ENCODE measurements around the gene STAT1. TPM values are rescaled to one million over a fixed set of nuclear protein-coding genes. Genes with fewer than 3 reads are reported as not detected.

STAT1 gene
- total and polyA plus RNA-seq, 2 donors (not counting 1 experiment from before 2014, with no cell fraction given), result 128 to 171 TPM

DNA sequence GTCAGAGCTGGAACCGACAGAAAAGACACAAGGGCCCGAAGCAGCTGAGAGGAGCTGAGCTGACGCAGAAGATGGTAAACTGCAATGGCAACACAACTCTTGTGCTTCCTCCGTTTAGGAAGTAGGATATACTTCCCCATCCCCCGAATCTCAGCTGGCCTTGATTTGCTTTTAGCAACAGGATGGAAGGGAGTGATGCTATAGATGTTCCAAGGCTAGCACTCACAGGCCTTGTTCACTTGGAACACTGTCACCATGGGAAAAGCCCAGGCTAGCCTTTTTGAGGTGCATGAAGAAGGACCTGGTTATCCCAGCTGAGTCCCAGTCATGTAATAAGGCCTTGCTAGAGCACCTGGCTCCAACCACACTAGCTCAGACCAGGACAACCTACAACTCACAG lies 26.0 kb downstream of the STAT1 start:
- Histone ChIP-seq H3K27ac (ENCODE audit: insufficient read depth, low read length) (no peak overlapping the region), H3K9ac (ENCODE audit: insufficient read depth, low read length) (no peak overlapping the region), H3K9me3 (ENCODE audit: control insufficient read depth, insufficient read depth, low read depth, low read length) (no peaks in the 10 kb centered on the region), H2AFZ (ENCODE audit: low read length) (no peak overlapping the region), H3K79me2 (ENCODE audit: control insufficient read depth, insufficient read depth, low read length) (no peaks in the 10 kb centered on the region), H3K36me3 (ENCODE audit: control insufficient read depth, insufficient read depth, low read length) (peaks cover 25% of the 10 kb centered on the region), H3K27me3 (ENCODE audit: control insufficient read depth, insufficient read depth, low read length) (no peaks in the 10 kb centered on the region), H3K4me2 (ENCODE audit: extremely low read depth, insufficient read depth, low read length) (no peak overlapping the region), H3K4me1 (ENCODE audit: control insufficient read depth, extremely low read depth, insufficient read depth, low read length) (no peaks in the 10 kb centered on the region), H4K20me1 (ENCODE audit: control insufficient read depth, extremely low read depth, insufficient read depth, low read length) (no peaks in the 10 kb centered on the region), H3K4me3 (replicated peaks in 1 of 4; ENCODE audit: control extremely low read depth in 1 of 4, insufficient read depth in 1 of 4, low read depth in 3 of 4, low read length in 4 of 4) (no peak overlapping the region)
- no peak for DNase-seq (ENCODE audit: low read depth in 2 of 2)
- TF ChIP-seq, protein P1, sequence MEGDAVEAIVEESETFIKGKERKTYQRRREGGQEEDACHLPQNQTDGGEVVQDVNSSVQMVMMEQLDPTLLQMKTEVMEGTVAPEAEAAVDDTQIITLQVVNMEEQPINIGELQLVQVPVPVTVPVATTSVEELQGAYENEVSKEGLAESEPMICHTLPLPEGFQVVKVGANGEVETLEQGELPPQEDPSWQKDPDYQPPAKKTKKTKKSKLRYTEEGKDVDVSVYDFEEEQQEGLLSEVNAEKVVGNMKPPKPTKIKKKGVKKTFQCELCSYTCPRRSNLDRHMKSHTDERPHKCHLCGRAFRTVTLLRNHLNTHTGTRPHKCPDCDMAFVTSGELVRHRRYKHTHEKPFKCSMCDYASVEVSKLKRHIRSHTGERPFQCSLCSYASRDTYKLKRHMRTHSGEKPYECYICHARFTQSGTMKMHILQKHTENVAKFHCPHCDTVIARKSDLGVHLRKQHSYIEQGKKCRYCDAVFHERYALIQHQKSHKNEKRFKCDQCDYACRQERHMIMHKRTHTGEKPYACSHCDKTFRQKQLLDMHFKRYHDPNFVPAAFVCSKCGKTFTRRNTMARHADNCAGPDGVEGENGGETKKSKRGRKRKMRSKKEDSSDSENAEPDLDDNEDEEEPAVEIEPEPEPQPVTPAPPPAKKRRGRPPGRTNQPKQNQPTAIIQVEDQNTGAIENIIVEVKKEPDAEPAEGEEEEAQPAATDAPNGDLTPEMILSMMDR (conservative IDR thresholded peaks at IDR 0.05 in 1 of 2, IDR thresholded peaks at IDR 0.05 in 1 of 2; ENCODE audit: low read depth in 1 of 2, low read length in 2 of 2), result no peak
- TF ChIP-seq EZH2 (IDR thresholded peaks at IDR 0.05; ENCODE audit: low read length, missing control alignments), result no peak

DNA sequence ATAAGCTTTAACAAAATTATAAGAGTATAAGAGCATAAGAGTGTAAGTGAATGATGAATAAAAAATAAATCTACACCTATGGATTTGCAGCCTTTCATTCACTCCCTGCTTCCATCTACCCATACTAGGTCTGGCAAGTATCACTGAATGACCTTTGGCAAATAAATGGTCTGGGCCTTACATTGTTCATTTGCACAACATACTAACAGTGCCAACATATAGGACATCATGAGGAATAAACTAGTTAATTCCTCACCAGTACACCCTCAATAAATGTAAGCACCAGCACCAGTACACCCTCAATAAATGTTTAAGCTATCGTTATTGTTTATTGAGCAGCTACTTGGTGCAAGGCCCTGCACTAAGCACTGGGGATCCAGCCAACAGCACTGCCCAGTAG lies 26.9 kb downstream of the STAT1 start:
- no peaks in the 10 kb centered on the region for H3K79me2 ChIP-seq (ENCODE audit: control insufficient read depth, insufficient read depth, low read length)
- H3K4me1 ChIP-seq (ENCODE audit: control insufficient read depth, extremely low read depth, insufficient read depth, low read length), result no peaks in the 10 kb centered on the region

DNA sequence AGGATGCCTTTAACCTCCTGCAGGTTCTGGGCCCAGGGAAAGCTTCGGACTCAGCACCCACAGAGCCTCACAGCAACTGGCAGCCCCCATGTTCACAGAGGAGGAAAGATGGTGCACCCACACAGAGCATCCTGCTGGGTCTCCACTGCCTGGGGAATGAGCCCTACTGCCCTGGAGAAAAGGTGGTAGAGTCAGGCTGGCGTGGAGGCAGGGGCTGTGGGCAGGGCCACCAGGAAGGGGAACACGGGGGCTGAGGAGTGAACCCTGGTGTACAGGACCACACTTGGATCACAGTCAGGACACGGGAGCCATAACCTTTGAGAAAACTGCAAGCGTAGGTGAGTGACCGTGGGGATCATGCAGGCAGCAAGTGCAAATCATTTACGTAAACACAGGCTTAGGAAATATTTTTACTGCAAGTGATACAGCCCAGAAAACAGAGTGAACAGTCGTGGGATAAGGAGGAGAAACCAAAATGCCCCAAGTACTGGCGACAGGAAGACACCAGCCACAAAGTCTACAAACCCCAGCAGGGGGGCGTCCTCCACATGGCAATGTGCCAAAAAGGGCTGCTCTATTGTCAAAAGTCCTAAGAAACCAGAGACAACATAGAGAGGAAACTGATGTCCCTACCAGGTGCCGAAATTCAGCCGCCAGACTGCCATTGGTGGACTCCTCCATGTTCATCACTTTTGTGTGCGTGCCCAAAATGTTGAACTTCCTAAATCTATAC lies 27.6 kb downstream of the STAT1 start:
- TF ChIP-seq EZH2 (IDR thresholded peaks at IDR 0.05; ENCODE audit: low read length, missing control alignments), result no peak
- TF ChIP-seq, protein P1 (conservative IDR thresholded peaks at IDR 0.05 in 1 of 2, IDR thresholded peaks at IDR 0.05 in 1 of 2; ENCODE audit: low read depth in 1 of 2, low read length in 2 of 2), result no peak
- Histone ChIP-seq H3K27ac (ENCODE audit: insufficient read depth, low read length) (no peak overlapping the region), H3K27me3 (ENCODE audit: control insufficient read depth, insufficient read depth, low read length) (no peaks in the 10 kb centered on the region), H3K4me3 (replicated peaks in 1 of 4; ENCODE audit: control extremely low read depth in 1 of 4, insufficient read depth in 1 of 4, low read depth in 3 of 4, low read length in 4 of 4) (no peak overlapping the region), H3K79me2 (ENCODE audit: control insufficient read depth, insufficient read depth, low read length) (no peaks in the 10 kb centered on the region), H3K9me3 (ENCODE audit: control insufficient read depth, insufficient read depth, low read depth, low read length) (no peaks in the 10 kb centered on the region), H2AFZ (ENCODE audit: low read length) (no peak overlapping the region), H3K36me3 (ENCODE audit: control insufficient read depth, insufficient read depth, low read length) (peaks cover 30% of the 10 kb centered on the region), H4K20me1 (ENCODE audit: control insufficient read depth, extremely low read depth, insufficient read depth, low read length) (no peaks in the 10 kb centered on the region), H3K9ac (ENCODE audit: insufficient read depth, low read length) (no peak overlapping the region), H3K4me2 (ENCODE audit: extremely low read depth, insufficient read depth, low read length) (no peak overlapping the region), H3K4me1 (ENCODE audit: control insufficient read depth, extremely low read depth, insufficient read depth, low read length) (no peaks in the 10 kb centered on the region)
- no peak for DNase-seq (ENCODE audit: low read depth in 2 of 2)

More for the DNA sequence above, 26.9 kb downstream of the STAT1 start:
- Histone ChIP-seq H3K36me3 (ENCODE audit: control insufficient read depth, insufficient read depth, low read length) (peaks cover 28% of the 10 kb centered on the region), H3K9me3 (ENCODE audit: control insufficient read depth, insufficient read depth, low read depth, low read length) (no peaks in the 10 kb centered on the region), H4K20me1 (ENCODE audit: control insufficient read depth, extremely low read depth, insufficient read depth, low read length) (no peaks in the 10 kb centered on the region), H3K27me3 (ENCODE audit: control insufficient read depth, insufficient read depth, low read length) (no peaks in the 10 kb centered on the region), H2AFZ (ENCODE audit: low read length) (no peak overlapping the region), H3K4me2 (ENCODE audit: extremely low read depth, insufficient read depth, low read length) (no peak overlapping the region), H3K27ac (ENCODE audit: insufficient read depth, low read length) (no peak overlapping the region), H3K9ac (ENCODE audit: insufficient read depth, low read length) (no peak overlapping the region), H3K4me3 (replicated peaks in 1 of 4; ENCODE audit: control extremely low read depth in 1 of 4, insufficient read depth in 1 of 4, low read depth in 3 of 4, low read length in 4 of 4) (no peak overlapping the region)
- DNase-seq (ENCODE audit: low read depth in 2 of 2), result no peak
- TF ChIP-seq, protein P1 (conservative IDR thresholded peaks at IDR 0.05 in 1 of 2, IDR thresholded peaks at IDR 0.05 in 1 of 2; ENCODE audit: low read depth in 1 of 2, low read length in 2 of 2), result no peak
- no peak for TF ChIP-seq EZH2 (IDR thresholded peaks at IDR 0.05; ENCODE audit: low read length, missing control alignments)
